GM21423 (cell line): ENCODE results near the gene KCNS1.
A peak's percentile ranks its signal among the peaks of the same experiment; 100 is the strongest.
"Not testable (repeated sequence)": the region's sequence is repeated elsewhere in the genome, so short reads cannot be mapped to it uniquely, and the experiment has no call there.

Experiments
- ATAC-seq: cut with Tn5 transposase; IDR thresholded peaks from one replicate; pipeline ENCODE4 v1.9.1; 2021; ENCODE audit warnings: mild to moderate bottlenecking, moderate library complexity; ENCODE audit not compliant: unreplicated experiment

Gene KCNS1

DNA sequence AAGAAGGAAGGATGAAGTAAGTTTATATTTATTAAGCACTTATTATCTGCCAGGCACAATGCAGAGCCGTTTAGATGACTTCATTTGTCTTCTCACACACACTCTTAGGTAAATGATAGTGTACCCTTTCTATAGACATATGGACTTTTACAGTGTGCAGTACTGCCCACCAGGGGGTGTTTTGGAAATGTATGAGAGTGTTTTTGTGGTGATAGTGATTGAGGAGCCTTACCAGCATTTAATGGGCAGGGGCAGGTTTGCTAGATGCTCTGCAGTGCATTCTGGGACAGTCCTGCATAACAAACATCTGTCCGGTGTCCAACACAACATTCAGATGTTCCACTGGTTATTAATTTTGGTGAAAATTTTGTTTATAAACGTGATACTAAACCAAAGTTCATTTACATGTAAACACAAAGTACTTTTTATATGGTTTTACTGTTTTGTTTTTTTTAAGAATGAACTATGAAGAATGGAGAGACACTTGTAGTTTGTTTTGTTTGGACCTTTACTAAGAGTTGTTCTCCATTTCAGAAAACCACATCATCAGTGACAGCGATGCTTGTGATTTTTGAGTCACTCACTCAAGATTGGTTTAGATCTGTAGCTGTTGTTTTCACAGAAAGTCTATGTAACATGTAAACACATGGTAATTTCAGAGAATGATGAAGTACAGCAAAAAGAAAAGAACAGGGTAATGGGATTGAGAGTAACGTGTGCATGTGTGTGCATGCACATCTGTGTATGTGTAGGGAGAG, 19.9 kb downstream of the KCNS1 start:
- ATAC-seq: no peak

DNA sequence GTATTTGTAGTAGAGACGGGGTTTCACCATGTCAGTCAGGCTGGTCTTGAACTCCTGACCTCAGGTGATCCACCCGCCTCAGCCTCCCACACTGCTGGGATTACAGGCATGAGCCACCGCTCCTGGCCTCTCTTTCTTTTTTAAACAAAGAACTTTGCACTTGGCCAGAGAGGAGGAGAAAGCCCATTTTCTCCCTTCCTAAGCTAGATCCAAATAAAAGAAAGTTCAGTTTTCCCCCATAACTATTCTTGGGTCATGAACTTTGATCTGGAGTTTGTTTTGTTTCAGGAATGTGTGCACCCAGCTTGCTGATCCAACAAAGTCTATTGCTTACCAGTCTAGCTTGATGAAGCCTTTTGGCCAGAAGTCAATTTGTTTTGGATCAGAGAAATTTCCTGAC, 23.4 kb downstream of the KCNS1 start:
- no peak for ATAC-seq

DNA sequence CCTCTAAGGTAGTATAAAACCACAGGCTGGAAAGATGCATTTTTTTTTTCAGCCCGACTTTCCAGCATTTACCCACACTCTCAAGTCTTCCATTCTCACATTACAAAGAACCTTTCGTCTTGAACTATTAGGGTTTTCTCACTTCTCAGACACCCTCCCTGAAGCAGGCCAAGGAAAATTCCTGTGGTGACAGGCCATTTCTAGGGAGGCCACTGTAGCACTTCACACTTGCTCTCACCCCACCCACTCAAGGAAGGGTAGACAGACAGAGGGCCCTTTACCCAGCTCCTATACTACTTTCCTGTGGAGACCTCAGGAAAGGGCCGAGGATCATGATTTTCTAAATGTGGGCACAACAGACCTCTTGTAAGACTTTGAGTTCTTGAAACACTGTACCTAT, 27.7 kb downstream of the KCNS1 start:
- no peak for ATAC-seq

DNA sequence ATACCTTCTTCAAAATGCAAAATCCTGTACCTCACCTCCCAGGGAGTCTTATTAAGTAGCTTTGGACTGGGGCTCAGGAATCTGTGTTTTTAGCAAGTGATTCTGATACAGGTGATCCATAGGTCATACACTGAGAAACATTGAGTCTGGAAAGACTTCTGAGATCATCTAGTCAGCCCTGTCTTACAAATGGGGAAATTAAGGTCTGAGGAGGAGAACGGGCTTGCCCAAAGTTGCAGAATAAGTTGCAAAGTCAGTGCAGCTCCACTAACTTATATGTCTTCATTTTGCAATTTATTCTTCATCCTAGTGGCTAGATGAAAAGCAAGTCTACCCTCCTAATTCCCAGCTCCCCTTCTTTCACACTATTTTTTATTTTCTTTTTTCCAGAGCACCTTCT, 28.9 kb downstream of the KCNS1 start:
- ATAC-seq: no peak

DNA sequence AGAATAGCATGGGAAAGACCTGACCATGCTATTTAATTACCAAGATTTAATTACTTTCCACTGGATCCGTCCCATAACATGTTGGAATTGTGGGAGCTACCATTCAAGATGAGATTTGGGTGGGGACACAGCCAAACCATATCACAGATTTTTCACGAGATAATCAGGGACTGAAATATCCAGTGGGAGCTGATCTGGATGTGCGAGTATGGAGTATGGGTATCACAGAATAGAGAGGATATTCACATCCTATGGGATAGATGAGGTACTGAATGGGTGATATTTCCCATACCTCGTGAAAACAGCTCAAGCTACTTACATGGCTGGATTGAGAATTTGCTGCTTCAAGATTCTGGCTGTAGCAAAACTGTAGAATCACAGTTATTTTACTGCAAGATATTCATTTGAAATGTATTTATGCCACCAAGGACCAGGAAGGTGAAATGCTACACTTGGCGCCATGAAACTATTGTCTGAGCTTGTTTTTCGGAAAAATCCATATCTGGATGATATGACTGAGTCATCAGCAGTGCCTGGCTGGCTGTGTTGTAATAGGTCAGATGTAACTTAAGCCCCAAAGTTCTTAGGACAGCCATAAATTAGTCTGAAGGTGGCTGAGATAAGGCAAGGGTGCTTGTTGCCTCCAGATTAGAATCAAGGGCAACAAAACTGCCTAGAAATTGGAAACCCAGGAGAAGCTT, 29.8 kb downstream of the KCNS1 start:
- ATAC-seq: no peak

DNA sequence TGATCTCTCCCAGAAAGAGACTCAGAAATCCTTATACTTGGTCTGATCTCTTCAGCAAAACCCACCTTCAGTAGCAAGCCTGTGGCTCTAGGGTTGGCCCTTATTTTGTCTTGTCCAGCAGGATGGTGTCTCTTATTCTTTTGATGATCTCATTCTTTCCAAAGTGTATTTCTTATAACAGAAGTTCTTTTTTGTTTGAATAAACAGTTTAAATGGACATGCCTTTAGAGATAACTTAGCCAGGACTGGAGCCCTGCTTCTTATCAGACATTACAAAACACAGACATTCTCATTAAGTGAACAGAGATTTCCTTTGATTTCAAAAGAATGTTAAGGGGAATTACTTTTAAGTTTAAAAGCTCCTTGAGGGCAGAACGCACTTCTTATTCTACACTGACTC, 31.7 kb downstream of the KCNS1 start:
- no peak for ATAC-seq

DNA sequence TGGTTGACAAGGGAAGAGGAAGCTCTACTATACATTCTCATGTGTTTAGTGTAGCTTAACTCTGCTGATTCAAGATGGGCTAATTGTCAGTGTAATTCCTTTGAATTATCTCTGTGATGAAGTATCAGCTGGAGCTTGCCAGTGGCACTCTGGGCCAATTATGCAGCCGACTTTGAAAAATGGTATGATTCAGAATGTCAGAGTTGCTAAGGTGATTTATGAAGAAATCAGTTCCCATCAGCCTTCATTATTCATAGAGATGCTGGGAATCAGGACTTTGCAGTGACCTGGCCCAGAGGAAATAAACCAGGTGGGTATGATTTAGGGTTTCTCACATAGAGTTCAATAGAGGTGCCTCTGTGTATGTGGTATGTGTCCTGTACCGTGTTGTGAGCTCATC, 33.4 kb downstream of the KCNS1 start:
- ATAC-seq: no peak

DNA sequence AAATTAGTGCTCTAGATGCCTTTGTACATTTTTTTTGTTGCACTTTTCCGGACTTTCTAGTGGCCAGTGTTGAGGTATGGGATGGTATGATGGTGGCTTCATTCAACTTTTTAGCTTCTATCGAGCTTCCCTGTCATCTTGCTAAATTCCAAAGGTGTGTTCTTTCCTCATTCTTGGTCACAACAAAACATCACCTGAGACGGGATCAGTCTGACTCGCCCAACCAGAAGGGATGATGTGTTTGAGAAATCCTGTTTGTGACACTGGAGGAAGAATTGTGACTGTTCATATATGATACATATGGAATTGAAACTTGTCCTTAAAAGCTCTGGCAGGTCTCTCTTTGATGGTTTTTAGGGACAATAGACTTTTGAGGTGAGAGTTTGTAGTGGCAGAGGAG, 33.8 kb downstream of the KCNS1 start:
- ATAC-seq: no peak

DNA sequence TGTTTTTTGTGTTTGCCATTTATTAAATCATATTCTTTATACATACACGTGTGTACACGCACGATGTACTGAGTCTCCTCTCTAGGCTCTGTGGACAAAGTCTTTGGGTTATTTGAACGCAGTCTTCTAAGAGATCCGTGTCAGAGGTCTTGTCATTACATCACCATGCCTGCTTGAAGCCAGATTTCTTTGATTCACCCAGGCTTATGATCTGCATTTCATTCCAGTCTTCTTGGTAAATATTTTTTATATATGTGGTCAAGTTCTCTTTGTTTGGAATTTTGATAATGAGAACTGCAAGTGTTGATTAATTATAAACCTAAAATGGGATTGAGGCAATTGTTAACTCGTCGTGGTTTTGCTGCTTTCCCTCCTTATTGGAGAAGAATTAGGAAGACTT, 34.6 kb downstream of the KCNS1 start:
- no peak for ATAC-seq

DNA sequence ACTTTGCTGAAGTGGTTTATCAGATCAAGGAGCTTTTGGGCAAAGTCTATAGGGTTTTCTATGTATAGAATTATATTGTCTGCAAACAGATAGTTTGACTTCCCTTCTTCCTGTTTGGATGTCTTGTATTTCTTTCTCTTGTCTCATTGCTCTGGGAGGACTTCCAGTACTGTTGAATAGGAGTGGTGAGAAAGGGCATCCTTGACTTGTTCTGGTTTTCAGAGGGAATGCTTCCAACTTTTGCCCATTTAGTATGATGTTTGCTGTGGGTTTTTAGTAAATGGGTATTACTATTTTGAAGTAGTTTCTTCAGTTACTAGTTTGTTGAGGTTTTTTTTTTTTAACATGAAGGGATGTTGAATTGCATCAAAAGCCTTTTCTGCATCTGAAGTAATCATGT, 36.1 kb downstream of the KCNS1 start:
- ATAC-seq: no peak

DNA sequence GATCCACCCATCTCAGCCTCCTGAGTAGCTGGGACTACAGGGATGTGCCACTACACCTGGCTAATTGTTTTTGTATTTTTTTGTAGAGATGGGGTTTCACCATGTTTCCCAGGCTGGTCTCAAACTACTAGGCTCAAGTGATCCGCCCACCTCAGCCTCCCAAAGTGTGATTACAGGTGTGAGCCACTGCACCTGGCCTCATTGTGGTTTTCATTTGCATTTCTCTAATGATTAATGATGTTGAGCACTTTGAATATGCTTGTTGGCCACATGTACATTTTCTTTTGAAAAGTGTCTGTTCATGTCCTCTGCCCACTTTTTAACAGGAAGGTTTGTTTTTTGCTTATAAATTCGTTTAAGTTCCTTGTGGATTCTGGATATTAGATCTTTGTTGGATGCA, 37.8 kb downstream of the KCNS1 start:
- not testable (repeated sequence) for ATAC-seq

DNA sequence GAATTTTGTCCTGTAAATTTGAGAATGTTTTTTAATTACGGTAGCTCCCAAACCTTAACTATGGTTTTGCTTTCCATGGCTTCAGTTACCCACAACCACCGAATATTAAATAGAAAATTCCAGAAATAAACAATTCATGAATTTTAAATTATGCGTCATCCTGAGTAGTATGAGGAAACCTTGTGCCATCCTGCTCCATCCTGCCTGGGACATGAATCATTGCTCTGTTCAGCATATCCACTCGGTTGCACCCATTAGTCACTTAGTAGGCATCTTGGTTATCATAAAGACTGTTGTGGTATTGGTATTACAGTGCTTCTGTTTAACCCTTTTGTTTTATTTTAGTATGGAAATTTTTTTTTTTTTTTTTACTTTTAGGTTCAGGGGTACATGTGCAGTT, 39.7 kb downstream of the KCNS1 start:
- ATAC-seq: no peak

DNA sequence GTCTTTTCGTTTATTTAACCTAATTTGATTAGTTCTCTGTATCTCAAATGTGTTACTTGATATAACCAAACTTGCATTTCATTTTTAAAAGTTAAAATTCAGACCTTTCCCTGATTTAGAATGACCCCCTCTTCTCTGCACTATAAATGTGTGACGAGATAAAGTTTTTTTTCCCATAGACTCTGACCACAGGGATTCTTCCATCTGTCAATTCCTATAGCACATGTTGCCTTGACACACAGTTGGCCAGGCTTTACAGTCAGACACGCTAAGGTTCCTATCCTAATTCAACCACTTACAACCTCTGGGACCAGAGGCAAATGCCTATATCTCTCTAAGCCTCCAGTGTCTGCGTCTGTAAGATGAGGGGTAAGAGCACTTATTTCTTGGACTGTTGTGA, 40.6 kb downstream of the KCNS1 start:
- no peak for ATAC-seq

DNA sequence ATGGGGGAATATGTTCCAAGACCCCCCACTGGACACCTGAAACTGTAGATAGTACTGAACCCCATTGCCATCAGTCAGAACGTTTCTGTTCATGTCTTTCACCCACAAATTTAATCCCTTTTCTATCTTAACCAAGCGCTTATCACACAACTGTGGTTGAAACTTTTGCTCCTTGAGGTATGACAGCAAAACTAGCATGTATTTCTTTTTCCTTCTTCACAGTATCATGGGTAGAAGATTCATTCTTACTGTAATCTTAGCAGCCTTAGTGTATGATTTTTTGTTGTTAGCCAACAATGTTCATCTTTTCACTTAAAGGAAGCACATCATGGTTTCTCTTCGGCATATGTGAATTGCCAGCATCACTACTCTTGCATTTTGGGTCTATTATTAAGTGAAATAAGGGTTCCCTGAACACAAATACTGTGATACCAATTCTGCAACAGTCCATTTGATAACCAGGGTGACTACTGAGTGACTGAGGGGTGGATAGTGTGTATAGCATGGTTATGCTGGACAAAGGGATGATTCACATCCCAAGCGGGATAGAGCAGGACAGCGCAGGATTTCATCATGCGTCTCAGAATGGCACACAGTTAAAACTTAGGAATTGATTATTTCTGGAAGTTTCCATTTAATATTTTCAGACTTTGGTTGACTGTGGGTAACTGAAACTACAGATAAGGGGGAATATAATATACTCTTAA, 41.8 kb downstream of the KCNS1 start:
- ATAC-seq: no peak

DNA sequence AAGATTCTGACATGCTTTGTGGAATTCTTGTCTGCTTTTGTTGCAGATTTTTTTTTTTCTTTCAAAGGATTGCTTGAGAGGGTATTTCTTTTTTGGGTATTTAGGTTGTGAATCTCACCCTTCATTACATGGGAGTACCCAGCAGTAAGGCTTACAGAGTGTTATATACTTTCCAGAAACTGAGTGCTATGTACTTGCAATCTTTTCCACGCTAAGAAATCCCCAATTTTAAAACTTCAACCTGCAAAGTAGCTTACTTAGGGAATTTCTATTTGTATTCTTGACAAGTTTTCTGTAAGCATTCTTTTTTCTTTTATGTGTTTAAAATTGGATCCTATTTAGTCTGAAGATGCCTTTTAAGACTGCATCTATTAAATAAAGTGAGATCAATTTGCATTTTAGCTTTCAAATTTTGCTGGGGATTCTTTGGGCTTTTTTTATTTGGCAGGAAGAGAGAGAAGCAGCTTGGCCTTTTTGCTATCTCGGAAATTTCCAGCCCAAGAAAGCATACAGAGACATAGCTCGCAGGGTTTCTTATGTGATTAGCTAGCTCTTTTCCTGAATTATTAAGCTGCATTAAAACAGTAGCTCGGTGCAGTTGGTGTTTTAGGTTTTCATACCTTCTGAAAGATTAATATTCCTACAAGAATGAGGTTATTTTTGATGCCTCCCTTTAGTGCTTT, 42.6 kb downstream of the KCNS1 start:
- no peak for ATAC-seq

DNA sequence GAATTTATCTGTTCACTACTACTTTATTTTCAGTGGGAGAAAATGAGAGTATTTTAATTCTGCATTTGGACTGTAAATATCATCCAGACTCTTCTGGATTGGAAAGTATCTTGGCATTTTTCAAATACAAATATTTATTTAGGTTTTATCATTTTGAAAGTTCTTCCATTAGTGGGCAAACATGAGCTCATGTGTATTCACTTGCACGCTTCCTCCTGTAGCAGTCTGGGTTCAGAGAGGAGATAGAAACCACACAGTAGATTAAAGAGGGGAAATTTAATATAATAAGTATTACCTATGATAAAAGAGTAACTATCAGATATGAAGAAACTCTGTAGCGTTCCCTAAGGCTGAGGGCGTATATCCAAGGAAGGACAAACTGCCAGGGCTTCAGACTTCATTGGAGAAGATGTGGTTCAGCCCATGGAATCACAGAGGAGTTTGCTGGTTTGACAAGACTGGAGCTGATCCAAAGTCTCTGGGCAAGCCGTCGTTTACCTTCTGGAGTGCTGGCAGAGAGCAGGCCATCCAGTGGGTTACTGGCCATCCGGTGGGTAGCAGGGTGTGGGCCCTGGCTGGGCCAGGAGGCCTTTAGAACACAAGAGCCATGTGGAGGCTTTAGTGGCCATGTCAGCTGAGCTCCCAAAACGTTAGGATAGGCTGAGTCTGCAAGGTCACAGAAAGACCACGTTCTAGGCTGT, 44.3 kb downstream of the KCNS1 start:
- ATAC-seq: no peak

DNA sequence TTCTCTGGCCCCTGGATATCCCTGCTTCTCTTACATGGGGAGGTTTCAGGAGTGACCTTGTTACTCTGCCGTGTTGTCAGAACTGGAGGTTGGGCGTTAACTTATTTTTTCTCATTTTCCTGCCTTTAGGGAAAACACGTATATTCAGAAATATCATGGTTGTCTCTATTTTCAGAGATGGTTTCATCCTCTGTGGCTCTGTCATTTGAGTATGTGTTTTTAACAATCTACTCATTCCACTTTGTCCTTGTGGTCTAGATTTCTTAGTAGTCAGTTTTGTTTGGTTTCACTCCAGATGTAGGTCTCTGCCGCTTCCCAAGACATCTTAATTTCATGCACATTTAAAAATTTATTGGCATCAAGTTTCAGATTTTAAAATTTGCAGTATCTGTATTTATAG, 45.9 kb downstream of the KCNS1 start:
- no peak for ATAC-seq

DNA sequence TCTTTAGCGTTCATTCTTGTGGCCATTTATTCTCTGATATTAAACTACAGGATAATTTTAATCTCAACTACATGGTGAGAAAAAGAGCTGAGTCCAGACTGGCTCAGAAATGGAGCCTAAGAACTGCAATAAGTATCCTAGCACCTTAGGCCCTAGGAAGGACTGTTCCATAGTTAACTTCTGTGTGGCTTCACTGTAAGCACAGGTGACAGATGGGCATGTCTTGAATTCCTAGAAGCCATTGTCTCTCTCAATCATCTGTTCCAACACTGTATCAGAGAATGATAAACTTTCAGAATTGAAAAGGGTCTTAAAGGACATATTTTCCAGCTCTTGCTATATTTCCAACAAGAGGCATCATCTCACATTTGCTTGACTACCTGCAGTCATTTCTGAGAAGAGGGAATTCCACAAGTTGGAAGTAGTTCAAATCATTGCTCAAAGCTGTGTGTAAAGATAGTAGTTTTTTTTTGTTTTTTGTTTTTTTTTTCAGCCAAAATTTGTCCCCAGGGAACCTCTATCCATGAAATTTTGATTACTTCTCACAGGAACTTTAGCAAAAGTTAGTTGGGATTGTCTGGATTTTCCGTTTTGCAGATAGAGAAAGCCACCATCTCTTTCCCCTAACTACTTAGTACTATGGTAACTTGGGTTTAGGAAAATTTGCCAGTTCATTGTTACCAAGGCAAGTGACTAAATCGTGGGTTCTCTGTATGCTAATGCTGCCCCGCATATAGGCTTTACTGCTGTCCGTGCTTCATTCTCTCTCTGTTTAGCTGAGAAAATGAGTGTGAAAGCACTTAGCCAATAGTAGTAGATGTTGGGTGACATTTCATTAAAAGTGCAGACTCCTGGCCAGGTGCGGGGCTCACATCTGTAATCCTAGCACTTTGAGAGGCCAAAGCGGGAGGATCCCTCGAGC, 47.2 kb downstream of the KCNS1 start:
- ATAC-seq: no peak

DNA sequence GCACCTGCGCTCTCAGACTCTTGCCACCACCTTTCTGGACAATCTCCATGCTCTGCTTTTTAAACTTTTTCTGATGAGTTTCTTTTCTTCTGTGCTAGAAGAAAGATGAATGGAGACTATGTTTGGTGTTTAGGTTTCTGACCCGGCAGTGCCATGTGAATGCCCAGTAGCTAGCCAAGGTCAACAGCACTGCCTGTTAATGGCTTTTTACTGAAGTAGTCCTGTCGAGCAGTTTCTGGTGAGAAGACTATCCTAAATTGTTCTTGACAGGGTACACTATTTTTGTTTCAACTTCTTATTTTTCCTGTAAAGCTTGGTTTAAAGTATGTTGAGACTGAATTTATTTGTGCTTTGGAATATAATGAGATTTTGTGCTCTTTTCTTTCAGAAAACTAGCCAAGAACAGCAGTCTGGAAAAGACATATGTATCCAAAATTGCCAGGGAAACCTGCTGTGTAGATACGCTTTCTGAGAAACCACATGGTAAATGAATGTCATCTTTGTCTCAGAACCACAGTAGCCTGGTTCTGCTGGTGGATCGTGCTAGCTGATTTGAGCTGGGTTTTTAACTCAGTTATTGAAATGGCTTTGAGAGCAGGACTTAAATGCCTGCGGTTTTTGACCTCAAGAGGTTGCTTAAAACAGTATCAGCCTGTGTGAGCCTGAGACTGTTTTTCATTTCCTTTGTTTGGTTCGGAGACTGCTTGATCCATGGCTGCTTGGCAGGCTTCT, 48.1 kb downstream of the KCNS1 start:
- ATAC-seq: peak; percentile 49
